Erythroblast (primary cell): ENCODE results near the gene PTPRN2.

Experiments used
- GATA1 ChIP-seq: IDR thresholded peaks from 2 replicates; pipeline ENCODE4 v1.6.1; 2011; ENCODE audit warnings: low read depth, mild to moderate bottlenecking, control low read depth, low read length, moderate library complexity
- POLR2A ChIP-seq: IDR thresholded peaks from 2 replicates; pipeline ENCODE4 v1.6.1; 2011; ENCODE audit warnings: mild to moderate bottlenecking, low read length

DNA sequence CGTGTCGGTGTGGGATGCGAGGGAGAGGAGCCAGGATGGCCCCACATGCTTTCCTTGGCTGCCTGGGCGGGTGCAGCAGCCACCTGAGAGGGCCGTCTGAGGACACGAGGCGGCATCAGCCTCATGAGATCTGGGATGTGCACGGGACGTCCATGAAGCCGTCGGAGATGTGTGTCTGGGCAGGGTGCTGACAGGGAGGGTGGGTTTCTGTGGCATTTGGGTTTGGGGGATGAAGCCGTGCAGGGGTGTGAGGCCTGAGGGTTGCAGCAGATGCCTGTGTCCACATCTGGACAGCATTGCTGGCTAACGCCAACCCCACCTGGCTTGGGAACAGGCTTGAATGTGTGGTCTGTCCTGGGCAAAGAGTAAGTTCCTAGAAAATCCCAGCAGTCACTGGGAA is 1071.3 kb downstream of the PTPRN2 start:
- TF ChIP-seq POLR2A (no peak), GATA1 (no peak)
